HepG2 (cell line): ENCODE measurements around the gene C12orf43. TPM values are rescaled to one million over a fixed set of nuclear protein-coding genes. Genes with fewer than 3 reads are reported as not detected.
A peak's percentile ranks its signal among the peaks of the same experiment; 100 is the strongest.

Experiments used
- AGO1 ChIP-seq: fragments of 200-400 bp; formaldehyde crosslinking; IDR thresholded peaks from 2 replicates; pipeline ENCODE4 v1.6.1; 2017; ENCODE audit warnings: mild to moderate bottlenecking, low read depth, low read length, moderate library complexity; ENCODE audit not compliant: poor library complexity, severe bottlenecking
- CCDC6 ChIP-seq: sonication (generic); formaldehyde crosslinking; IDR thresholded peaks from 2 replicates; pipeline ENCODE4 v1.8.1; 2022; ENCODE audit warnings: mild to moderate bottlenecking, missing genetic modification reagents, moderate library complexity
- GABPA ChIP-seq, 2 experiments: IDR thresholded peaks; 2 replicates each; pipeline ENCODE4 v1.6.1; 2011 to 2016; ENCODE audit warnings: low read depth in 2 of 2, low read length in 1 of 2, missing biosample characterization in 1 of 2, missing genetic modification characterization in 1 of 2
- HOMEZ ChIP-seq: IDR thresholded peaks from 2 replicates; pipeline ENCODE4 v1.6.1; 2016; ENCODE audit warnings: low read depth
- KLF13 ChIP-seq: sonication (generic); formaldehyde crosslinking; IDR thresholded peaks from 2 replicates; pipeline ENCODE4 v1.4.0; 2020; ENCODE audit warnings: mild to moderate bottlenecking, missing genetic modification reagents
- MEF2D ChIP-seq: sonication (generic); formaldehyde crosslinking; IDR thresholded peaks from 2 replicates; pipeline ENCODE4 v1.5.1; 2020; ENCODE audit warnings: mild to moderate bottlenecking, missing genetic modification reagents
- SNRNP70 ChIP-seq: fragments of 200-400 bp; formaldehyde crosslinking; IDR thresholded peaks from 2 replicates; pipeline ENCODE4 v1.6.1; 2017; ENCODE audit warnings: mild to moderate bottlenecking, low read depth, low read length, moderate library complexity
- U2AF2 ChIP-seq: fragments of 200-400 bp; formaldehyde crosslinking; IDR thresholded peaks from 2 replicates; pipeline ENCODE4 v1.6.1; 2017; ENCODE audit warnings: low read depth, mild to moderate bottlenecking, low read length
- ZBTB10 ChIP-seq: sonication (generic); formaldehyde crosslinking; IDR thresholded peaks from 2 replicates; pipeline ENCODE4 v1.4.0; 2020; ENCODE audit warnings: missing genetic modification reagents, borderline replicate concordance
- ZNF124 ChIP-seq: sonication (generic); formaldehyde crosslinking; IDR thresholded peaks from 2 replicates; pipeline ENCODE4 v1.4.0; 2020; ENCODE audit warnings: missing genetic modification reagents
- ZNF530 ChIP-seq: sonication (generic); formaldehyde crosslinking; IDR thresholded peaks from 2 replicates; pipeline ENCODE4 v1.5.0; 2020; ENCODE audit warnings: low read depth, mild to moderate bottlenecking, missing genetic modification reagents
- ZNF768 ChIP-seq: sonication (generic); formaldehyde crosslinking; IDR thresholded peaks from 2 replicates; pipeline ENCODE4 v1.4.0; 2020; ENCODE audit warnings: missing genetic modification reagents
- ZNF83 ChIP-seq: sonication (generic); formaldehyde crosslinking; IDR thresholded peaks from 2 replicates; pipeline ENCODE4 v1.4.0; 2020; ENCODE audit warnings: missing genetic modification reagents, mild to moderate bottlenecking, borderline replicate concordance
- ZNF841 ChIP-seq: sonication (generic); formaldehyde crosslinking; IDR thresholded peaks from 2 replicates; pipeline ENCODE4 v1.8.1; 2023; ENCODE audit warnings: missing genetic modification reagents, borderline replicate concordance
- ZSCAN9 ChIP-seq: IDR thresholded peaks from 2 replicates; pipeline ENCODE4 v1.6.1; 2016; ENCODE audit warnings: borderline replicate concordance
- polyA plus RNA-seq, 8 experiments: library from polyadenylated mRNA; depleted of rRNA in 3 of 8; stranded (reverse) in 7 of 8; unstranded in 1 of 8; fragments of >200 nt; fragmentation: Illumina TruSeq in 4 of 8; extraction: Trizol in 4 of 8; gene quantifications; 2 replicates each; pipeline versions ENCODE4 v1.2.1 to v1.2.3, GENCODE V29; 2011 to 2016; ENCODE audit warnings: low read depth in 4 of 8, missing spikeins in 1 of 8, mixed read lengths in 1 of 8; ENCODE audit not compliant: insufficient read depth in 1 of 8
- total RNA-seq, 5 experiments: library from RNA; depleted of rRNA; stranded (reverse); fragments of >200 nt; fragmentation: Illumina TruSeq; extraction: Trizol; gene quantifications; 2 replicates each; pipeline ENCODE4 v1.2.3, GENCODE V29; 2016; ENCODE audit warnings: low read depth in 1 of 5
- TF ChIP-seq, protein P1 (sequence below): sonication (generic); formaldehyde crosslinking; IDR thresholded peaks from 2 replicates; pipeline ENCODE4 v1.4.0; 2020; ENCODE audit warnings: missing genetic modification reagents, borderline replicate concordance
- TF ChIP-seq, protein P2 (sequence below): fragments of 450-650 bp; IDR thresholded peaks from 2 replicates; pipeline ENCODE4 v1.6.1; 2017

C12orf43 gene
- total and polyA plus RNA-seq, 2 of the 13 experiments (the other 11 are each of a cell fraction or from before 2014, with no cell fraction given): 7.9 to 11.1 TPM

GRCh38 chr12:121060149-121061001 lies 44.1 kb upstream of the C12orf43 start (continued):
- TF ChIP-seq ZNF841 (CRISPR knock-in tag) (no peak), KLF13 (CRISPR knock-in tag) (no peak), HOMEZ (CRISPR knock-in tag) (no peak; the same call in 1 of the 2 replicates), ZNF768 (CRISPR knock-in tag) (peak; percentile 88), ZNF83 (CRISPR knock-in tag) (no peak), ZNF530 (no peak), ZNF124 (CRISPR knock-in tag) (no peak), ZBTB10 (no peak; the same call in 1 of the 2 replicates), SNRNP70 (no peak), ZSCAN9 (CRISPR knock-in tag) (no peak), GABPA (IDR thresholded peaks at IDR 0.05; ENCODE audit: low read depth, low read length) (peak; percentile 28; the same call in 1 of the 2 replicates), GABPA (CRISPR knock-in tag; IDR thresholded peaks at IDR 0.05; ENCODE audit: low read depth) (peak; percentile 68), MEF2D (CRISPR knock-in tag) (0 out of 2 replicates have a peak, but pooled peaks have one; percentile 33), AGO1 (no peak), U2AF2 (no peak), CCDC6 (CRISPR knock-in tag) (no peak)
- TF ChIP-seq, protein P1, sequence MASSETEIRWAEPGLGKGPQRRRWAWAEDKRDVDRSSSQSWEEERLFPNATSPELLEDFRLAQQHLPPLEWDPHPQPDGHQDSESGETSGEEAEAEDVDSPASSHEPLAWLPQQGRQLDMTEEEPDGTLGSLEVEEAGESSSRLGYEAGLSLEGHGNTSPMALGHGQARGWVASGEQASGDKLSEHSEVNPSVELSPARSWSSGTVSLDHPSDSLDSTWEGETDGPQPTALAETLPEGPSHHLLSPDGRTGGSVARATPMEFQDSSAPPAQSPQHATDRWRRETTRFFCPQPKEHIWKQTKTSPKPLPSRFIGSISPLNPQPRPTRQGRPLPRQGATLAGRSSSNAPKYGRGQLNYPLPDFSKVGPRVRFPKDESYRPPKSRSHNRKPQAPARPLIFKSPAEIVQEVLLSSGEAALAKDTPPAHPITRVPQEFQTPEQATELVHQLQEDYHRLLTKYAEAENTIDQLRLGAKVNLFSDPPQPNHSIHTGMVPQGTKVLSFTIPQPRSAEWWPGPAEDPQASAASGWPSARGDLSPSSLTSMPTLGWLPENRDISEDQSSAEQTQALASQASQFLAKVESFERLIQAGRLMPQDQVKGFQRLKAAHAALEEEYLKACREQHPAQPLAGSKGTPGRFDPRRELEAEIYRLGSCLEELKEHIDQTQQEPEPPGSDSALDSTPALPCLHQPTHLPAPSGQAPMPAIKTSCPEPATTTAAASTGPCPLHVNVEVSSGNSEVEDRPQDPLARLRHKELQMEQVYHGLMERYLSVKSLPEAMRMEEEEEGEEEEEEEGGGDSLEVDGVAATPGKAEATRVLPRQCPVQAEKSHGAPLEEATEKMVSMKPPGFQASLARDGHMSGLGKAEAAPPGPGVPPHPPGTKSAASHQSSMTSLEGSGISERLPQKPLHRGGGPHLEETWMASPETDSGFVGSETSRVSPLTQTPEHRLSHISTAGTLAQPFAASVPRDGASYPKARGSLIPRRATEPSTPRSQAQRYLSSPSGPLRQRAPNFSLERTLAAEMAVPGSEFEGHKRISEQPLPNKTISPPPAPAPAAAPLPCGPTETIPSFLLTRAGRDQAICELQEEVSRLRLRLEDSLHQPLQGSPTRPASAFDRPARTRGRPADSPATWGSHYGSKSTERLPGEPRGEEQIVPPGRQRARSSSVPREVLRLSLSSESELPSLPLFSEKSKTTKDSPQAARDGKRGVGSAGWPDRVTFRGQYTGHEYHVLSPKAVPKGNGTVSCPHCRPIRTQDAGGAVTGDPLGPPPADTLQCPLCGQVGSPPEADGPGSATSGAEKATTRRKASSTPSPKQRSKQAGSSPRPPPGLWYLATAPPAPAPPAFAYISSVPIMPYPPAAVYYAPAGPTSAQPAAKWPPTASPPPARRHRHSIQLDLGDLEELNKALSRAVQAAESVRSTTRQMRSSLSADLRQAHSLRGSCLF: no peak
- TF ChIP-seq, protein P2, sequence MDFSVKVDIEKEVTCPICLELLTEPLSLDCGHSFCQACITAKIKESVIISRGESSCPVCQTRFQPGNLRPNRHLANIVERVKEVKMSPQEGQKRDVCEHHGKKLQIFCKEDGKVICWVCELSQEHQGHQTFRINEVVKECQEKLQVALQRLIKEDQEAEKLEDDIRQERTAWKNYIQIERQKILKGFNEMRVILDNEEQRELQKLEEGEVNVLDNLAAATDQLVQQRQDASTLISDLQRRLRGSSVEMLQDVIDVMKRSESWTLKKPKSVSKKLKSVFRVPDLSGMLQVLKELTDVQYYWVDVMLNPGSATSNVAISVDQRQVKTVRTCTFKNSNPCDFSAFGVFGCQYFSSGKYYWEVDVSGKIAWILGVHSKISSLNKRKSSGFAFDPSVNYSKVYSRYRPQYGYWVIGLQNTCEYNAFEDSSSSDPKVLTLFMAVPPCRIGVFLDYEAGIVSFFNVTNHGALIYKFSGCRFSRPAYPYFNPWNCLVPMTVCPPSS: no peak
